GM06990 (cell line): ENCODE results near the gene FBN2.
"Not testable (repeated sequence)": the region's sequence is repeated elsewhere in the genome, so short reads cannot be mapped to it uniquely, and the experiment has no call there.

Experiments used
- DNase-seq: peaks from one replicate; pipeline ENCODE4 v3.0.0-alpha.2; 2011; ENCODE audit not compliant: insufficient read length; ENCODE audit errors: extremely low read depth
- H3K27me3 ChIP-seq: replicated peaks from 2 replicates; pipeline ENCODE4 v1.6.0; 2011; ENCODE audit warnings: low read length; ENCODE audit not compliant: control insufficient read depth, insufficient read depth
- H3K36me3 ChIP-seq: 2 replicates; pipeline ENCODE4 v1.5.1; 2011; ENCODE audit warnings: low read length; ENCODE audit not compliant: control insufficient read depth, insufficient read depth
- H3K4me3 ChIP-seq: replicated peaks from 2 replicates; pipeline ENCODE4 v1.5.1; 2011; ENCODE audit warnings: low read depth, mild to moderate bottlenecking, control low read depth, low read length
- TF ChIP-seq, protein P1 (sequence below): IDR thresholded peaks from 2 replicates; pipeline ENCODE4 v1.5.1; 2011; ENCODE audit warnings: low read length, control low read depth, mild to moderate bottlenecking, inconsistent platforms; ENCODE audit not compliant: insufficient read depth, poor library complexity, severe bottlenecking

FBN2 gene

DNA sequence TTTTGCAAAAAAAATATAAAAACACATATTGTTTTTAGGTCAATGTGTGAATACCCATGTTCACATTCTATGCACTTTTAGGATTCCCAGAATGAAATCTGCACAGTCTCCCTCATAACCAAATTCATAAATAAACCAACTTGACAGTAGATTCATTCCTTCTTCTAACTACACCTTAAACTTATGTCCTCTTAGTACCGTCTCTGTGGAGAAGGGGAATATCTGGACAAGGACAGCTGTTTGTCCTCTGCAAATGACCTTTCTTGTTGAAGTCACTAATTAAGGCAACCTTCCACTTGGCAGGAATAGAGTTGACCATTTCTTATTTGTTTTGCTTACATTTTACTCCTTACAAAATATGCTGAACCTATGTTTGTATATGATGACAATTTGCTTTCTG, 71.1 kb downstream of the FBN2 start:
- no peak overlapping the region for H3K4me3 ChIP-seq
- DNase-seq, result no peak
- TF ChIP-seq, protein P1, sequence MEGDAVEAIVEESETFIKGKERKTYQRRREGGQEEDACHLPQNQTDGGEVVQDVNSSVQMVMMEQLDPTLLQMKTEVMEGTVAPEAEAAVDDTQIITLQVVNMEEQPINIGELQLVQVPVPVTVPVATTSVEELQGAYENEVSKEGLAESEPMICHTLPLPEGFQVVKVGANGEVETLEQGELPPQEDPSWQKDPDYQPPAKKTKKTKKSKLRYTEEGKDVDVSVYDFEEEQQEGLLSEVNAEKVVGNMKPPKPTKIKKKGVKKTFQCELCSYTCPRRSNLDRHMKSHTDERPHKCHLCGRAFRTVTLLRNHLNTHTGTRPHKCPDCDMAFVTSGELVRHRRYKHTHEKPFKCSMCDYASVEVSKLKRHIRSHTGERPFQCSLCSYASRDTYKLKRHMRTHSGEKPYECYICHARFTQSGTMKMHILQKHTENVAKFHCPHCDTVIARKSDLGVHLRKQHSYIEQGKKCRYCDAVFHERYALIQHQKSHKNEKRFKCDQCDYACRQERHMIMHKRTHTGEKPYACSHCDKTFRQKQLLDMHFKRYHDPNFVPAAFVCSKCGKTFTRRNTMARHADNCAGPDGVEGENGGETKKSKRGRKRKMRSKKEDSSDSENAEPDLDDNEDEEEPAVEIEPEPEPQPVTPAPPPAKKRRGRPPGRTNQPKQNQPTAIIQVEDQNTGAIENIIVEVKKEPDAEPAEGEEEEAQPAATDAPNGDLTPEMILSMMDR, result no peak
- no peaks in the 10 kb centered on the region for H3K27me3 ChIP-seq
- H3K36me3 ChIP-seq, result no peaks in the 10 kb centered on the region

- TF ChIP-seq, protein P1, result no peak
- H3K27me3 ChIP-seq, result no peaks in the 10 kb centered on the region
- H3K4me3 ChIP-seq, result no peak overlapping the region
- H3K36me3 ChIP-seq, result no peaks in the 10 kb centered on the region
- no peak for DNase-seq
Observed at GRCh38 chr5:128466554-128466953, 71.5 kb downstream of the FBN2 start.

DNA sequence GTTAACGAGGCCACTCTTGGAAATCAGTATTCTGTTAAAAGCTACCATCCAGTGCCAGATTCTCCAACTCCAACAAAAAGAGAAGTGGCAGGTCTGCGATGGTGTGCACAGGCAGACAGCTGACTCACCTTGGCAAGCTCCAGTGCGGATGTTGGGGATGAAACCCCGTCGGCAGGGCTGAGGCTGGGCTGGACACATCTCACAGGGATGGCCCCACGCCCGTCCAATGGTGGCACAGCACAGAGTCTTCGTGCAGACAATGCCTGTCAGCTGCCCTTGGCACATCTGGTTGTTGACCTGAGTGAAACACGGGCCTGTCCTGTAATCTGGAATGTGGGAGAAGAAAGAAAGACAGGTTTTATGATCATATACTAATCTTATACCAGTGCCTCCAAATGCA, 73.4 kb downstream of the FBN2 start:
- H3K36me3 ChIP-seq, result no peaks in the 10 kb centered on the region
- no peak overlapping the region for H3K4me3 ChIP-seq
- TF ChIP-seq, protein P1, result no peak
- no peaks in the 10 kb centered on the region for H3K27me3 ChIP-seq
- DNase-seq, result no peak

DNA sequence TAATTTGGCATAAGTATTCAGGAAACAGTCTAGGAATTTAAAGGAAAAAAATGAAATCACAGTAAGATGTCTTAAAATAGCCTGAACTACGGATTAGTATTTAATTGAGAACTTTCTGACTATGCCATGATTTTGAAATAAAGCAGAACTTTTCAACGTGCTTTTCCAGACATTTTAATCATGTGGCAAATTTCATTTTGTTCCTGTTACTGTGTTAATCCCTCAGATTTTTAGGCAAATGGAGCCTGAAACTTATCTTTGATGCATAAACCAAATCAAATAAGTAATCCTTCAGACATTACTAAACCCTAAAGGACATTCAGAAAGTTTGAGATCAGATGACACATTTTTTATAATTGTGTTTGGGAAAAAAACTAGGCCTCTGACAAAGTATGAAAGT, 75.7 kb downstream of the FBN2 start:
- no peaks in the 10 kb centered on the region for H3K27me3 ChIP-seq
- no peak for DNase-seq
- H3K36me3 ChIP-seq, result no peaks in the 10 kb centered on the region
- H3K4me3 ChIP-seq, result no peak overlapping the region
- TF ChIP-seq, protein P1, result no peak

- H3K27me3 ChIP-seq, DNase-seq, H3K4me3 ChIP-seq, H3K36me3 ChIP-seq: not testable (repeated sequence)
Observed at GRCh38 chr5:128457147-128457915, 80.7 kb downstream of the FBN2 start.

DNA sequence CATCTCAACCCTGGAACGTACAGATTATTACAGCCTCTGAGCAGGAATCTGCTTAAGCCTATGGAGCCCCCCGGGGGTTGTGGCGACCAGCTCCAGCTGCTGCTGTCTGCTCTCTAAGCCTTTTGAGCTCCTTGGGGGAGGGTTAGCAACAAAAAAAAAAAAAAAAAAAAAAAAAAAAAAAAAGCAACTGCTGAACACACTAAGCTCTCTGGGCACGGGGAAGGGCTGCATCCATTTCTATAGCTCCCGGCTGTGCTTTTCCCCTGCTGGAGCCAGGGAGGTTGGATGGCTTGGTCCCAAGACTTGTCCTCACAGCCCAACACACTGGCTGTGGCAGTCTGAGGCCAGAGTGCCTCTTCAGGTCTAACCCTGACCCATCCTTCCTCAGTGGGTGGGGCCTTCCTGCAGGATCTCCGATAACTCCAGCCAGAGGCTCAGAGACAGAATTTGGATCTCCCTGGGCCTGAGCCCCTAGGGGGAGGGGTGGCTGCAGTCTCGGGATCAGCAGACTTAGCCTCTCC, 82.1 kb downstream of the FBN2 start:
- no peak for DNase-seq
- H3K4me3 ChIP-seq, result no peak overlapping the region
- TF ChIP-seq, protein P1, result no peak

More for the DNA sequence above, 82.1 kb downstream of the FBN2 start:
- H3K36me3 ChIP-seq, result no peaks in the 10 kb centered on the region
- no peaks in the 10 kb centered on the region for H3K27me3 ChIP-seq
